ENCODE results near the gene ACAN. TPM values are rescaled to one million over a fixed set of nuclear protein-coding genes. Genes with fewer than 3 reads are reported as not detected.

Gene ACAN
- total RNA-seq, result 44.0 TPM

GRCh38 chr15:88803241-88803919 is at the start of gene ACAN:
Gene ACAN, plus strand, starts transcription at chr15:88803436. Its CDS starts 32,771 bp downstream, at chr15:88836207.

DNA sequence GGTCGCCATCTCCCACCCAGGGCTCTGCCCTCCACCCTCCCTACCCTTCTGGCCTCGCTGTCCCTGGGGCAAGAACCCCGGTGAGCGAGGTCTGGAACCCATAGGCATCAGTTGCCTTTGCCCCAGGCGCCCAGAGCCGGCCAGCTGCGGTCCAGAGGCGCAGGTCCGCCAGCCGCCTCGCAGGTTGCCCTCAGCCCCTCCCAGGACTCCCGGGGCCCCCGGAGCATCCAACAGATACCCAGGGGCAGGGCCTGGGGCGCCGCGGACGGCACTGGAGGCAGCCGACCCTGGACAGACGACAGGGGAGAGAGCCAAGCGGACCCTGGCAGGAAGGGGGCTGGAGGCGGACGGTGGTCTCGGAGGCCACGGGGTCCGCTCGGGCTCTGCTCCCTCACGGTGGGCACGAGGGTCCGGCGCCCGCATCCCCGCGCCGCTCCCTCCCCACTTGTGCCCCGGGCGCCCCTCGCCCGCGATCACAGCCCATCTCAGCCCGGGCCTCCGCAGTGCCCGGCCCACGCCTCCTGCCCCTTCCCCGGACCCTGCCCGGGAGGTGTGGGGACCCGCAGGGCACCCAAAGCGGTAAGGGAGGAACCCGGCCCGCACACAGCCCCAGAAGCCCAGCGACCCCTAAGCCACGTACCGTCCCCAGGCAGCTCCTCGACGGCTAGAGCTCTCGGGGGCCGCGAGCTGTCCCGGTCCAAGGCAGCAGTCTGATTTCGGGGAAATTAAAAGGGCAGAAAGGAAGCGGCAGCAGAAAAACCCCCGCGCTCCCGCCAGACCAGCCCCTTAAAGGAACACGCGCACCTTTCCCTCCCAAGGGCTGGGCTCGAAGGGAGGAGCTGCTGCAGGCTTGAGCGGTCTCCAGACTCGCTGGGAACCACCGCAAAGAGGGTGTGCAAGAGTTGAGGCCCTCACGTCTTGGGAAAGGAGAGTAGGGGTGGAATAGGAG is 91.9 kb downstream of the ACAN start, which contains the start of gene HAPLN3:
TSS of gene HAPLN3 (minus strand) at position 726 of the 949 bp plus-strand sequence. CDS start 8,246 bp downstream, outside the sequence.

DNA sequence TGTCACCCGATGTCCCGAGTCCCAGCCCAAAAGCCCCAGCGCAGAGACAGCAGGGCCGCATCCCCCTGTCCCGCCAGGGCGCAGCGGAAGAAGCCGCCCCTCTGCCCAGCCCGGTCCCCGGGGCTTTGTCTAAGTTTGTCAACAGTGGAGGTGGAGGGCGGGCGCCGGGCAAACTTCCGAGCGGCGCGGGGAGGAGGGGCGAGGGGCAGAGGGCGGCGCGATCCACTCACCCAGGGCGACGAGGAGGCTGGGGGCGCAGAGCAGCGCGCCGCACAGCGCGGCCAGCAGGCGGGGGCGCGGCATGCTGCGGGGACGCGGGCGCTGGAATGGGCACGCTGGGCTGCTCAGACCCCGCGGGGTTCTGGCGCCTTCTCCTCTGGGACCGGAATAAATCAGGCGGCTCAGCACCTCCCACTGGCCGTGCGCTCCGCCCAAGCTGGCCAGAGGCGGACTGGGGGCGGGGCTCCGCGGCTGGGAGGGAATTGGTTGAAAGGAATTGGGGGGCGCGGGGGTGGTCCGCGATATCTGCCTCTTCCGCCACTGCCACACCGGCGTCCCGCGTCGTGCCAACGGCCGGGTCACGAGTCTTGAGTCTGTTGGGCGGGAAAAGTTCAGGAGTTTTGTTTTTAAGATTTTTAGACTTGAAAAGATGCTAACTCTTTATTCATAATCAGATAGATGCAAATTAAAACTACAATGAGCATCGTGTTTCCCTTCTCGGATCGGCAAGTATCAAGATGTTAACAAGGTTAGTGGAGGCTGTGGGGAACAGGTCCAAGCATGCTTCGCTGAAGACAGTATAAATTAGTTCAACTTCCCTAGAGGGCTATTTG is 110.0 kb downstream of the ACAN start, which contains the start of gene MFGE8:
TSS of gene MFGE8 (minus strand) at position 363 of the 833 bp plus-strand sequence. CDS start at position 303, 60 bp downstream.

Other genes with a start within 250 kb of the ACAN start
- 7.5 TPM for gene AEN, start 182.1 kb upstream of the ACAN start, total RNA-seq
- gene ISG20, start 164.4 kb upstream of the ACAN start, total RNA-seq, result 6.5 TPM
- gene HAPLN3, start 92.1 kb downstream of the ACAN start, total RNA-seq, result 17.2 TPM
- 110 TPM for gene MFGE8, start 109.9 kb downstream of the ACAN start, total RNA-seq

Data from camera-type eye (tissue), 1 donor.